Prostate gland (tissue), 2 donors: ENCODE results near the gene RMDN2. TPM values are rescaled to one million over a fixed set of nuclear protein-coding genes. Genes with fewer than 3 reads are reported as not detected.

Source experiments
- DNase-seq: peaks from one replicate; pipeline ENCODE4 v3.0.0-alpha.2; 2019; ENCODE audit warnings: low spot score
- H3K27ac ChIP-seq, 2 donors: fragments of 200-600 bp; sonication (generic); 2 replicates each; pipeline ENCODE4 v1.5.1; 2017 to 2019
- H3K27me3 ChIP-seq: fragments of 200-600 bp; sonication (generic); replicated peaks from 2 replicates; pipeline ENCODE4 v1.5.1; 2019; ENCODE audit not compliant: insufficient read depth
- H3K36me3 ChIP-seq, 2 donors: fragments of 200-600 bp; sonication (generic); 1 replicate in 1 of 2; 2 replicates in 1 of 2; pipeline versions ENCODE4 v1.5.1 to v1.8.1; 2017 to 2019
- H3K4me1 ChIP-seq: fragments of 200-600 bp; sonication (generic); replicated peaks from 2 replicates; pipeline ENCODE4 v1.5.1; 2019
- H3K4me3 ChIP-seq, 2 donors: fragments of 200-600 bp; sonication (generic); 2 replicates each; pipeline ENCODE4 v1.5.1; 2017 to 2019
- H3K9me3 ChIP-seq: fragments of 200-600 bp; sonication (generic); 2 replicates; pipeline ENCODE4 v1.5.1; 2017
- CTCF ChIP-seq, 4 experiments: fragments of 200-600 bp in 2 of 4; fragments of 450-650 bp in 2 of 4; sonication (generic) in 2 of 4; IDR thresholded peaks; 1 replicate in 3 of 4; 2 replicates in 1 of 4; pipeline ENCODE4 v1.5.1; 2016 to 2019; ENCODE audit warnings: antibody characterized with exemption in 4 of 4, mild to moderate bottlenecking in 2 of 4, moderate library complexity in 2 of 4
- POLR2A ChIP-seq: fragments of 450-650 bp; IDR thresholded peaks from one replicate; pipeline ENCODE4 v1.6.1; 2016; ENCODE audit warnings: antibody characterized with exemption, mild to moderate bottlenecking
- POLR2AphosphoS5 ChIP-seq: sonication (generic); formaldehyde crosslinking; IDR thresholded peaks from one replicate; pipeline ENCODE4 v1.6.1; 2017; ENCODE audit warnings: antibody characterized with exemption
- WGBS: methylation state at CpG from one replicate; pipeline ENCODE4 v1.1.5; 2018; 5-methylcytosine and 5-hydroxymethylcytosine counted together
- intact Hi-C: fragments of 100-400 bp; cut with DNase I; formaldehyde crosslinking; loops from one replicate; pipeline ENCODE4 v1.14.2; 2022
- total RNA-seq, 2 donors: library from RNA; depleted of rRNA; stranded (reverse); fragments of >200 nt; gene quantifications; one replicate each; pipeline ENCODE4 v1.1.0, GENCODE V29; 2016

RMDN2 gene
- total RNA-seq, 2 donors from 2014 or later = 9.0 to 9.2 TPM

- Histone ChIP-seq H3K27me3 (no peaks in the 10 kb centered on the region), H3K27ac (no peak overlapping the region), H3K36me3 (no peaks in the 10 kb centered on the region), H3K4me3 (no peak overlapping the region), H3K4me1 (no peaks in the 10 kb centered on the region), H3K9me3 (no peaks in the 10 kb centered on the region)
- no peak for TF ChIP-seq CTCF (IDR thresholded peaks at IDR 0.05)
- 99% methylated on average over 3 of the region's 3 CpGs for WGBS
- intact Hi-C loops = no loop called here
- no peak for DNase-seq
Measured at GRCh38 chr2:37966326-37966725, 41.2 kb downstream of the RMDN2 start.

- H3K4me1 ChIP-seq = no peaks in the 10 kb centered on the region
Measured at GRCh38 chr2:37969731-37970130, 44.6 kb downstream of the RMDN2 start.

GRCh38 chr2:37971971-37972370 is 46.9 kb downstream of the RMDN2 start:
- no peak for DNase-seq
- WGBS = 92% methylated on average over 1 of the region's 1 CpG
- intact Hi-C loops = no loop called here

More at GRCh38 chr2:37969731-37970130, 44.6 kb downstream of the RMDN2 start:
- intact Hi-C loops = no loop called here
- Histone ChIP-seq H3K36me3 (no peaks in the 10 kb centered on the region), H3K27ac (no peak overlapping the region), H3K9me3 (no peaks in the 10 kb centered on the region), H3K4me3 (no peak overlapping the region), H3K27me3 (no peaks in the 10 kb centered on the region)
- TF ChIP-seq CTCF (IDR thresholded peaks at IDR 0.05) (no peak), POLR2AphosphoS5 (no peak), POLR2A (no peak)
- no peak for DNase-seq

DNA sequence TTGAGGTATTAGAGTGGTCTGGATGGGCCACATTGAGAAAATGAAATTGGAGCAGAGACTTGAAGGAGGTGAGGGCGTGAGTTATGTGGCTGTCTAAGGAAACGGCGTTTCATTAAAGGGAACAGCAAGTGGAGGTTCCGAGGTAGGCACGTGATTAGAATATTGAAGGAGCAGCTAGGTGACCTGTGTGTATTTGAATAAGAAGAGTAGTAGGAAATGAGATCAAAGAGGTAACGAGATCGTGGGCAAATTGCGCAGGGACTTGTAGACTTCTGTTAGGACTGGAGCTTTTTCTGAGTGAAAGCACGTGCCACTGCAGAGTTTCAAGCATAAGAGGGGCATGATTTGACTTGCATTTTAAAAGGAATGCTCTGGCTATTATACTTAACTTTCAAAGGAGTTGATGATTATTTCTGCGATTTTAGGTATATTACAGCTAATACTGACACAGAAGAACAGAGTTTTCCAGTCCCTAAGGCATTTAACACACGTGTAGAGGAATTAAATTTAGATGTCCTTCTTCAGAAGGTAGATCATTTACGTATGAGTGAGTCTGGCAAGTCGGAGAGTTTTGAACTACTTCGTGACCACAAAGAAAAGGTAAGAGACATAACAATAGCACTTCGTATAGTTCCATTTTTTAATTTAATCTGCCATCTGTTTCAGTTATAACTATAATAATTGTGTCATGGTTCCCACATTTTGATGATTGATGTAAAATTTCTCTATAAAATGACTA is 48.7 kb downstream of the RMDN2 start:
- 47% methylated on average over 15 of the region's 15 CpGs for WGBS
- Histone ChIP-seq H3K27me3 (no peaks in the 10 kb centered on the region), H3K9me3 (no peaks in the 10 kb centered on the region), H3K27ac (no peak overlapping the region), H3K4me3 (no peak overlapping the region), H3K4me1 (no peaks in the 10 kb centered on the region), H3K36me3 (no peaks in the 10 kb centered on the region)
- DNase-seq = no peak
- no peak for TF ChIP-seq CTCF (IDR thresholded peaks at IDR 0.05)
- TF ChIP-seq POLR2AphosphoS5 = no peak
- TF ChIP-seq POLR2A = no peak
- intact Hi-C loops = no loop called here

More at GRCh38 chr2:37971971-37972370, 46.9 kb downstream of the RMDN2 start:
- TF ChIP-seq CTCF (IDR thresholded peaks at IDR 0.05) (no peak), POLR2AphosphoS5 (no peak), POLR2A (no peak)
- Histone ChIP-seq H3K4me3 (no peak overlapping the region), H3K36me3 (no peaks in the 10 kb centered on the region), H3K27ac (no peak overlapping the region), H3K9me3 (no peaks in the 10 kb centered on the region), H3K4me1 (no peaks in the 10 kb centered on the region), H3K27me3 (no peaks in the 10 kb centered on the region)

DNA sequence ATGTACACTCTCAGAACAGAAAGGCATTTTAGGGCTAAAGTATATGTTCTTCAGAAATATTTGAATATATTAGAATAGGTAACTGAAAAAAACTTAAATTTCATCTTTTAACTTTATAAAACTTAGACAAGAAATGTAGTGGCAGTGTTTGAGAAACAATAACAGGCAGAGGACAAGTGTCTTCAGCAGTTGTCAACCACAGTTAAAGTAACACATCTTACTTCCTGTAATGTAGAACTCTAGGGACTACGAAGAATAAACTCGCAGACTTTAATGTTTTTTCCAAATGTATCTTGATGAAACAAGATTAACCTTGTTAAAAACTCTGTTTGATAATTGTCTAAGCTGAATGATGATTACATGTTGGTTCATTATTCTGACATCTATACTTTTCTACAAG is 50.7 kb downstream of the RMDN2 start:
- Histone ChIP-seq H3K4me1 (no peaks in the 10 kb centered on the region), H3K9me3 (no peaks in the 10 kb centered on the region), H3K27ac (no peak overlapping the region), H3K36me3 (no peaks in the 10 kb centered on the region), H3K4me3 (no peak overlapping the region), H3K27me3 (no peaks in the 10 kb centered on the region)
- intact Hi-C loops = no loop called here
- no peak for DNase-seq
- WGBS = 94% methylated on average over 2 of the region's 2 CpGs
- TF ChIP-seq POLR2AphosphoS5 = no peak
- TF ChIP-seq POLR2A = no peak
- no peak for TF ChIP-seq CTCF (IDR thresholded peaks at IDR 0.05)
